H9 (cell line): Measurements from ENCODE around the gene NAPB. TPM values are rescaled to one million over a fixed set of nuclear protein-coding genes. Genes with fewer than 3 reads are reported as not detected.

ENCODE experiments used
- DNase-seq: peaks from one replicate; pipeline ENCODE4 v3.0.0-alpha.2; 2017
- H2AFZ ChIP-seq: one replicate; pipeline ENCODE4 v1.6.1; 2013; ENCODE audit warnings: mild to moderate bottlenecking, low read length, control low read depth, moderate library complexity
- H2AK5ac ChIP-seq: 2 replicates; pipeline ENCODE4 v1.6.1; 2013; ENCODE audit warnings: low read length, control low read depth, mixed read lengths; ENCODE audit not compliant: insufficient read length
- H2BK120ac ChIP-seq: one replicate; pipeline ENCODE4 v1.6.1; 2013; ENCODE audit warnings: low read depth, mild to moderate bottlenecking, low read length, control low read depth, inconsistent platforms; ENCODE audit not compliant: poor library complexity, severe bottlenecking
- H2BK12ac ChIP-seq: 2 replicates; pipeline ENCODE4 v1.6.1; 2013; ENCODE audit warnings: low read length, control low read depth, mixed read lengths, low read depth; ENCODE audit not compliant: insufficient read length
- H2BK15ac ChIP-seq: 2 replicates; pipeline ENCODE4 v1.6.1; 2013; ENCODE audit warnings: low read depth, low read length, control low read depth
- H2BK20ac ChIP-seq: one replicate; pipeline ENCODE4 v1.6.1; 2013; ENCODE audit warnings: low read depth, mild to moderate bottlenecking, low read length, control low read depth, inconsistent platforms; ENCODE audit not compliant: poor library complexity, severe bottlenecking
- H2BK5ac ChIP-seq: 2 replicates; pipeline ENCODE4 v1.6.1; 2013; ENCODE audit warnings: low read length, control low read depth, mixed read lengths; ENCODE audit not compliant: insufficient read length
- H3K14ac ChIP-seq: 2 replicates; pipeline ENCODE4 v1.6.1; 2013; ENCODE audit warnings: low read length, control low read depth; ENCODE audit not compliant: insufficient read depth
- H3K18ac ChIP-seq: 2 replicates; pipeline ENCODE4 v1.6.1; 2013; ENCODE audit warnings: low read depth, mild to moderate bottlenecking, mixed read lengths, low read length, control low read depth; ENCODE audit not compliant: insufficient read length
- H3K23ac ChIP-seq: 2 replicates; pipeline ENCODE4 v1.6.1; 2013; ENCODE audit warnings: low read length, control low read depth, mixed read lengths, low read depth; ENCODE audit not compliant: insufficient read length
- H3K23me2 ChIP-seq: 2 replicates; pipeline ENCODE4 v1.6.1; 2013; ENCODE audit warnings: low read depth, mild to moderate bottlenecking, mixed read lengths, low read length, control low read depth; ENCODE audit not compliant: insufficient read length, poor library complexity, severe bottlenecking
- H3K27ac ChIP-seq: 2 replicates; pipeline ENCODE4 v1.5.1; 2013; ENCODE audit warnings: low read length, control low read depth, mixed read lengths, low read depth; ENCODE audit not compliant: insufficient read length
- H3K27me3 ChIP-seq: 2 replicates; pipeline ENCODE4 v1.6.1; 2013; ENCODE audit warnings: low read length, control low read depth, inconsistent platforms; ENCODE audit not compliant: insufficient read depth
- H3K4ac ChIP-seq: 2 replicates; pipeline ENCODE4 v1.6.1; 2013; ENCODE audit warnings: low read depth, mild to moderate bottlenecking, control low read depth, inconsistent platforms, low read length, moderate library complexity
- H3K4me1 ChIP-seq: 2 replicates; pipeline ENCODE4 v1.6.1; 2013; ENCODE audit warnings: low read length, control low read depth, inconsistent platforms; ENCODE audit not compliant: insufficient read depth
- H3K4me2 ChIP-seq: 2 replicates; pipeline ENCODE4 v1.6.1; 2013; ENCODE audit warnings: low read length, control low read depth, mixed read lengths; ENCODE audit not compliant: insufficient read length, insufficient read depth
- H3K56ac ChIP-seq: 2 replicates; pipeline ENCODE4 v1.6.1; 2013; ENCODE audit warnings: low read depth, mild to moderate bottlenecking, mixed read lengths, low read length, control low read depth; ENCODE audit not compliant: insufficient read length
- H3K79me1 ChIP-seq: 2 replicates; pipeline ENCODE4 v1.6.1; 2013; ENCODE audit warnings: low read depth, mild to moderate bottlenecking, moderate library complexity, low read length, control low read depth, inconsistent platforms; ENCODE audit not compliant: insufficient read depth, poor library complexity, severe bottlenecking
- H3K79me2 ChIP-seq: 2 replicates; pipeline ENCODE4 v1.6.1; 2013; ENCODE audit warnings: low read length, control low read depth, inconsistent platforms; ENCODE audit not compliant: insufficient read depth
- H3K9ac ChIP-seq: 2 replicates; pipeline ENCODE4 v1.6.1; 2013; ENCODE audit warnings: low read length, control low read depth, mixed read lengths; ENCODE audit not compliant: insufficient read length; ENCODE audit errors: extremely low read depth
- H3K9me3 ChIP-seq: one replicate; pipeline ENCODE4 v1.6.1; 2013; ENCODE audit warnings: low read depth, low read length, inconsistent platforms; ENCODE audit not compliant: control insufficient read depth
- H3T11ph ChIP-seq: one replicate; pipeline ENCODE4 v1.6.1; 2013; ENCODE audit warnings: mild to moderate bottlenecking, low read length, control low read depth, inconsistent platforms
- H4K20me1 ChIP-seq: one replicate; pipeline ENCODE4 v1.6.1; 2013; ENCODE audit not compliant: control insufficient read depth, insufficient read length, insufficient read depth
- H4K5ac ChIP-seq: 2 replicates; pipeline ENCODE4 v1.6.1; 2013; ENCODE audit warnings: low read depth, mild to moderate bottlenecking, mixed read lengths, low read length, control low read depth; ENCODE audit not compliant: insufficient read length
- H4K8ac ChIP-seq: replicated peaks from 2 replicates; pipeline ENCODE4 v1.6.1; 2013; ENCODE audit warnings: low read length, control low read depth, mixed read lengths, low read depth; ENCODE audit not compliant: insufficient read length
- H4K91ac ChIP-seq: 2 replicates; pipeline ENCODE4 v1.6.1; 2013; ENCODE audit warnings: low read depth, mild to moderate bottlenecking, moderate library complexity, mixed read lengths, low read length, control low read depth; ENCODE audit not compliant: insufficient read length
- H3K27ac Mint-ChIP-seq, 3 experiments: 2 replicates in 2 of 3; 3 replicates in 1 of 3; pipeline ENCODE4 v1.8.0; 2020 to 2021; ENCODE audit warnings: mixed read lengths in 3 of 3, mild to moderate bottlenecking in 1 of 3, moderate library complexity in 1 of 3
- H3K27me3 Mint-ChIP-seq: 2 replicates; pipeline ENCODE4 v1.8.0; 2021; ENCODE audit warnings: low read depth, mild to moderate bottlenecking, moderate library complexity, mixed read lengths
- H3K36me3 Mint-ChIP-seq, 3 experiments: 2 replicates in 2 of 3; 3 replicates in 1 of 3; pipeline ENCODE4 v1.8.0; 2020 to 2021; ENCODE audit warnings: low read depth in 3 of 3, mixed read lengths in 3 of 3; ENCODE audit not compliant: insufficient read depth in 1 of 3
- H3K4me1 Mint-ChIP-seq, 2 experiments: 2 replicates each; pipeline ENCODE4 v1.8.0; 2020; ENCODE audit warnings: mixed read lengths in 2 of 2
- H3K4me3 Mint-ChIP-seq, 2 experiments: 2 replicates in 1 of 2; 3 replicates in 1 of 2; pipeline ENCODE4 v1.8.0; 2020 to 2021; ENCODE audit warnings: mild to moderate bottlenecking in 2 of 2, mixed read lengths in 2 of 2, moderate library complexity in 1 of 2
- H3K9me3 Mint-ChIP-seq, 2 experiments: 2 replicates in 1 of 2; 3 replicates in 1 of 2; pipeline ENCODE4 v1.8.0; 2020; ENCODE audit warnings: mild to moderate bottlenecking in 2 of 2, mixed read lengths in 2 of 2, moderate library complexity in 1 of 2
- CTCF ChIP-seq: fragments of 200-600 bp; sonication (generic); conservative IDR thresholded peaks from 3 replicates; pipeline ENCODE4 v1.8.0; 2021; ENCODE audit warnings: antibody characterized with exemption, mild to moderate bottlenecking
- WGBS: extraction: QIAGEN DNeasy Blood & Tissue Kit; methylation state at CpG from one replicate; pipeline ENCODE4 v1.1.7; 2013; ENCODE audit warnings: missing lambda C conversion rate, low lambda C conversion rate, mixed read lengths; ENCODE audit not compliant: insufficient read length; ENCODE audit errors: extremely low coverage; 5-methylcytosine and 5-hydroxymethylcytosine counted together
- total RNA-seq: library from RNA; stranded (reverse); gene quantifications from 2 replicates; pipeline ENCODE4 v1.2.1, GENCODE V29; 2021

NAPB gene
- total RNA-seq, 1 experiment from 2014 or later: 10.4 TPM

- H4K5ac ChIP-seq: no peak overlapping the region
- DNase-seq: no peak
- H3T11ph ChIP-seq: no peak overlapping the region
- H3K27ac Mint-ChIP-seq: no peak overlapping the region
- no peak overlapping the region for H4K8ac ChIP-seq
- no peak overlapping the region for H2BK12ac ChIP-seq
- H3K27me3 Mint-ChIP-seq: peaks cover 3% of the 10 kb centered on the region
- H3K4me1 ChIP-seq: no peaks in the 10 kb centered on the region
- H3K36me3 Mint-ChIP-seq: peaks cover 0 to 12% (median 3%) of the 10 kb centered on the region in 3 experiments; a peak in 4 of 7 replicates
- no CpG with 5 or more reads among the region's 9 CpGs for WGBS
- no peak overlapping the region for H2AFZ ChIP-seq
- peaks cover 3 to 12% of the 10 kb centered on the region in 2 experiments; a peak in 3 of 5 replicates for H3K9me3 Mint-ChIP-seq
- no peak overlapping the region for H3K18ac ChIP-seq
- H4K91ac ChIP-seq: no peak overlapping the region
- H2AK5ac ChIP-seq: no peak overlapping the region
- no peak overlapping the region for H3K4ac ChIP-seq
- H3K4me3 Mint-ChIP-seq: no peak overlapping the region
- no peak overlapping the region for H3K23ac ChIP-seq
- no peak overlapping the region for H2BK120ac ChIP-seq
- no peak overlapping the region for H3K4me2 ChIP-seq
- peaks cover 5% of the 10 kb centered on the region for H3K23me2 ChIP-seq
- no peaks in the 10 kb centered on the region; the same call in 1 of the 2 replicates for H3K79me2 ChIP-seq
- no peak for TF ChIP-seq CTCF
- no peak overlapping the region for H3K14ac ChIP-seq
- no peaks in the 10 kb centered on the region for H3K27me3 ChIP-seq
- peaks cover 6% of the 10 kb centered on the region in 2 experiments for H3K4me1 Mint-ChIP-seq
- H3K56ac ChIP-seq: no peak overlapping the region
- H3K9me3 ChIP-seq: no peaks in the 10 kb centered on the region
- H3K9ac ChIP-seq: no peak overlapping the region
- H3K27ac ChIP-seq: no peak overlapping the region
- H2BK15ac ChIP-seq: no peak overlapping the region
- peaks cover under 1% of the 10 kb centered on the region for H3K79me1 ChIP-seq
- H2BK5ac ChIP-seq: no peak overlapping the region
- H2BK20ac ChIP-seq: no peak overlapping the region
- H4K20me1 ChIP-seq: no peaks in the 10 kb centered on the region
Observed at GRCh38 chr20:23425129-23425528, 3.8 kb upstream of the NAPB start.
